NCI-H146 (cell line): ENCODE data around the gene HIPK1.

Experiments
- DNase-seq: peaks from one replicate; lab custom pipeline; 2025; lab: John Stamatoyannopoulos, UW

The HIPK1 gene

GRCh38 chr1:113913887-113914664 lies 15.0 kb upstream of the HIPK1 start:
- DNase-seq = no peak

GRCh38 chr1:113916974-113917373 lies 12.2 kb upstream of the HIPK1 start:
- DNase-seq = no peak

GRCh38 chr1:113917400-113918082 lies 11.6 kb upstream of the HIPK1 start:
- DNase-seq = no peak

GRCh38 chr1:113918243-113918642 lies 10.9 kb upstream of the HIPK1 start:
- DNase-seq = no peak

GRCh38 chr1:113922957-113923356 lies 6.2 kb upstream of the HIPK1 start:
- DNase-seq = no peak

- no peak for DNase-seq
These were observed 4.7 kb upstream of the HIPK1 start for GRCh38 chr1:113924473-113924872.

- DNase-seq = no peak
These were observed 765 bp upstream of the HIPK1 start for GRCh38 chr1:113928187-113928930.

GRCh38 chr1:113929750-113930498 lies 800 bp downstream of the HIPK1 start:
- peak; percentile 48 for DNase-seq

- no peak for DNase-seq
These were observed 1.5 kb downstream of the HIPK1 start for GRCh38 chr1:113930499-113931161.

- DNase-seq = no peak
These were observed 2.3 kb downstream of the HIPK1 start for GRCh38 chr1:113931451-113931851.

- no peak for DNase-seq
These were observed 4.9 kb downstream of the HIPK1 start for GRCh38 chr1:113934006-113934405.

GRCh38 chr1:113934511-113935055 lies 5.5 kb downstream of the HIPK1 start:
- DNase-seq = no peak

- no peak for DNase-seq
These were observed 6.1 kb downstream of the HIPK1 start for GRCh38 chr1:113935176-113935575.

- DNase-seq = no peak
These were observed 6.8 kb downstream of the HIPK1 start for GRCh38 chr1:113935970-113936369.

- DNase-seq = no peak
These were observed 8.0 kb downstream of the HIPK1 start for GRCh38 chr1:113937146-113937545.

GRCh38 chr1:113938192-113938591 lies 9.1 kb downstream of the HIPK1 start:
- DNase-seq = no peak

GRCh38 chr1:113940365-113941244 lies 11.5 kb downstream of the HIPK1 start:
- no peak for DNase-seq

- no peak for DNase-seq
These were observed 12.1 kb downstream of the HIPK1 start for GRCh38 chr1:113941245-113941559.

GRCh38 chr1:113942527-113942926 lies 13.4 kb downstream of the HIPK1 start:
- DNase-seq = no peak

- no peak for DNase-seq
These were observed 14.1 kb downstream of the HIPK1 start for GRCh38 chr1:113943028-113943811.
